GM12873 (cell line): ENCODE measurements around the gene SP100.

ENCODE experiments used
- TF ChIP-seq, protein P1 (sequence below): IDR thresholded peaks from 2 replicates; pipeline ENCODE4 v1.5.1; 2012; ENCODE audit warnings: low read depth, mild to moderate bottlenecking, moderate library complexity, low read length, control low read depth; ENCODE audit not compliant: insufficient read depth; ENCODE audit errors: missing control alignments

The SP100 gene

DNA sequence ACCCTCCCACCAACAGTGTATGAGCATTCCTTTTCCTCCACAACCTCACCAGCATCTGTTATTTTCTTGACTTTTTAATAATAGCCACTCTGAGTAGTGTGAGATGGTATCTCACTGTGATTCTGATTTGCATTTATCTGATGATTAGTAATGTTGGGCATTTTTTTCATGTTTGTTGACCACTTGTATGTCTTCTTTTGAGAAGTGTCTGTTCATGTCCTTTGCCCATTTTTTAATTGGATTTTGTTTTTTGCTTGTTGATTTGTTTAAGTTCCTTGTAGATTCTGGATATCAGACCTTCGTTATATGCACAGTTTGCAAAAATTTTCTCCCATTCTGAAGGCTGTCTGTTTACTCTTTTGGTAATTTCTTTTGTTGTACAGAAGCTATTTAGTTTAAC is 59.1 kb downstream of the SP100 start:
- TF ChIP-seq, protein P1, sequence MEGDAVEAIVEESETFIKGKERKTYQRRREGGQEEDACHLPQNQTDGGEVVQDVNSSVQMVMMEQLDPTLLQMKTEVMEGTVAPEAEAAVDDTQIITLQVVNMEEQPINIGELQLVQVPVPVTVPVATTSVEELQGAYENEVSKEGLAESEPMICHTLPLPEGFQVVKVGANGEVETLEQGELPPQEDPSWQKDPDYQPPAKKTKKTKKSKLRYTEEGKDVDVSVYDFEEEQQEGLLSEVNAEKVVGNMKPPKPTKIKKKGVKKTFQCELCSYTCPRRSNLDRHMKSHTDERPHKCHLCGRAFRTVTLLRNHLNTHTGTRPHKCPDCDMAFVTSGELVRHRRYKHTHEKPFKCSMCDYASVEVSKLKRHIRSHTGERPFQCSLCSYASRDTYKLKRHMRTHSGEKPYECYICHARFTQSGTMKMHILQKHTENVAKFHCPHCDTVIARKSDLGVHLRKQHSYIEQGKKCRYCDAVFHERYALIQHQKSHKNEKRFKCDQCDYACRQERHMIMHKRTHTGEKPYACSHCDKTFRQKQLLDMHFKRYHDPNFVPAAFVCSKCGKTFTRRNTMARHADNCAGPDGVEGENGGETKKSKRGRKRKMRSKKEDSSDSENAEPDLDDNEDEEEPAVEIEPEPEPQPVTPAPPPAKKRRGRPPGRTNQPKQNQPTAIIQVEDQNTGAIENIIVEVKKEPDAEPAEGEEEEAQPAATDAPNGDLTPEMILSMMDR: no peak

DNA sequence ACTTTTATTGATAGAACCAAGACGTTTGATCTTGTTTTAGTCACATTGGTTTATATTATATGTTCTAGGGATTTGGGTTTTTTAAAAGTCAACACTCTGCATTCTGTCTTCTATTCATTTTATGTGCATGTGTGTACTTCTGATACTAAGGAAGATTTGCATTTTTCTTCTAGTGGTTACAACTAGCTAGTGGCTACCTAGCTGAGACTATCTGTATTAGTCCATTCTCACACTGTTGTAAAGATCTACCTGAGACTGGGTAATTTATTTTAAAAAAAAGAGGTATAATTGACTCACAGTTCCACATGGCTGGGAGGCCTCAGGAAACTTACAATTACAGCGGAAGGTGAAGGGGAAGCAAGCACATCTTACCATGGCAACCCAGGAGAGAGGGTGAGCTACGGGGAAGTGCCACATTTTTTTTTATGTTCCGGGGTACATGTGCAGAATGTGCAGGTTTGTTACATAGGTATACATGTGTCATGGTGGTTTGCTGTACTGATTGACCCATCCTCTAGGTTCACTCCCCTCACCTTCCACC is 69.9 kb downstream of the SP100 start:
- TF ChIP-seq, protein P1: no peak

DNA sequence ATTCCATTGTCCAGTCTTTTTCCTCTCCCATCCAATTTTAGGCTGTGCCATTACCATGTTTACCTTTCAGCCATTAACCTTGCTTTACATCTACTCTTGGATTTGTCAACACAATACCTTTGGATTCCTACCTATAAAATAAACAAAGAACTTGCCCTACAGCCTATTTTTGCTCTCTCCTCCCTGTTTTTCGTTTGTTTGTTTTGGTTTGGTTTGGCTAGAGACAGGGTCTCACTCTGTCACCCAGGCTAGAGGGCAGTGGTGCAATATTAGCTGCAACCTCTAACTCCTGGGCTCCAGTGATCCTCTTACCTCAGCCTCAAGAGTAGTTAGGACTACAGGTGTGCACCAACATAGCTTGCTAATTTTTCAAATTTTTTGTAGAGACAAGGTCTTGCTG is 76.1 kb downstream of the SP100 start:
- TF ChIP-seq, protein P1: no peak

DNA sequence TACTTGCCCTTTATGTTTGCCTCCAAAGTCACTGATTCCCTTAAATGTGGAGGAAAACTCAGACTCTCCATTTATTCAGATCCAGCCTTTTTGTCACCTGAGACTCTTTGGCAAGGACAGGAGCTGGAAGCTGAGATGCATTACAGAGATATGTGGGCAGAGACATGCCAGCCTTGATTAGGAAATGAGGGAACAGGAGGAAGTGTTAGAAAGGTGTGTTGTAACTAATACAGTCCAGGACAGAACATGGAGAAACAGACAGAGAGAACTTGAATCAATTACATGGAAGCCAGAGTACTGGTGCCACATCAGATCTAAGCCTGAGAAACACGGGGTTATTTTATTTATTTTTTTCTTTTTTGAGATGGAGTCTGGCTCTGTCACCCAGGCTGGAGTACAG is 79.0 kb downstream of the SP100 start:
- TF ChIP-seq, protein P1: no peak

DNA sequence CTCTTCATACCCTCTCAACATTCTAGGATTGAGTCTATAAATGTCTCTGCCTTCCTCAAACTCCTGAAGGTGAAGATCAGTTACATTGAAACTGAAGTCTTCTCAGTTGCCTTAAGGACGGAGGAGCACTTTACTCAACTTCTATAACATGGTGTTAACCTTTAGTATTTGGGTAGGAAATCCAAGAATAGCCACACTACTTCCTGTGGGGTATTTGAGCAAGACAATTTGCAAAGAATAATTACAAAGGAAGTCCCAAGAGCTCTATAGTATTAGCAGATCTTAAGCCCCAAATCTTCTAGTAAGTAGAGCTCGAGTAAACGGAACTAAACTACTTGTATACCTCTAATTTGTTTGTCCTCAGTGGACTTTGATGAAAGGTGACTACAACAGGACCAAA is 80.9 kb downstream of the SP100 start:
- TF ChIP-seq, protein P1: no peak

DNA sequence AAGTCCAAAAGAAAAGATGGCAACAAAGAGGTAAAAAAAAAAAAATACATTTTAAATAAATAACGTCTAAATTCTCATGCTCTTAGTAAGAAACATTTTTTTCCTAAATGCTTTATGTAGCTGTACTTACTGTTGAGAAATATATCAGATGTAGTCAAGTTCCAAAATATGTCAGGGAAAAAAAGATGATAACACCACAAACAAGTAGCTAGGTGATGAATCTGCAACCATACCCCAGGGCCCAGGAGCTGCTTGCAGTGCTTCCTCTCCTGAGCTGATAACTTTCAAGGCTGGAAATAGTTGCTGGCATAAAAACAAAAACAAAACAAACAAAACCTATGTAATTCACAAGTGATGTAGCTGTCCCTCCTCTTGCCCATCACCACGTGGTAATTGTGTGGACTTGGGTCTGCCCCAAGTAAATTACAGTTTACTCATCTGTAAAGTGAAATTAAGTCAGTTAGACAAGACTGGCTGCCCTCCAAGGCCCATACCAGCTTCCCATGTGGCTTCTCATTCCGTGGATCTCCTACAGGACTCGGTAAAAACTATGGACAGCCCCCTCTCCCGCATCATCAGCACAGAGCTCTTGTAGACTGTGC is 82.6 kb downstream of the SP100 start:
- TF ChIP-seq, protein P1: no peak

DNA sequence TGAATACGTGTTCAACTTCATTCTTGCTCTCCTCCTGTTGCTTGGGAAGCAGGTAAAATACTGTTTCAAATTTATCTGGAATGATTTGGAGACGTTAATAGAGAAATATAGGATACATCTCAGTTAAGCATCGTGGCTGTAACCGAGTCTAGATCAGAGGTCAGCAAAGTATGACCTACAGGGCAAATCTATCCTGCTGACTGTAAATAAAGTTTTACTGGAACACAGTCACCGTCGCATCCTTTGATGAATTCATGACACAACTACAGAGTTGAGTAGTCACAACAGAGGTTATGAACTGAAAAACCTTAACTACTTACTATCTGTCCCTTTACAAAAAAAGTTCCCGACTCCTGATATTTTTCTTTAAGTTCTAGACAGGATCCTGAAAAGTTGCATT is 86.6 kb downstream of the SP100 start:
- TF ChIP-seq, protein P1: no peak
